GM21737 (cell line): ENCODE results near the gene STK17B.
A peak's percentile ranks its signal among the peaks of the same experiment; 100 is the strongest.

Source experiments
- ATAC-seq: cut with Tn5 transposase; IDR thresholded peaks from one replicate; pipeline ENCODE4 v1.9.1; 2021; ENCODE audit warnings: mild to moderate bottlenecking, moderate library complexity; ENCODE audit not compliant: unreplicated experiment

Gene STK17B

GRCh38 chr2:196184921-196185320, 13.5 kb upstream of the STK17B start:
- ATAC-seq: no peak

- ATAC-seq: no peak
Measured at GRCh38 chr2:196183528-196184231, 12.3 kb upstream of the STK17B start.

DNA sequence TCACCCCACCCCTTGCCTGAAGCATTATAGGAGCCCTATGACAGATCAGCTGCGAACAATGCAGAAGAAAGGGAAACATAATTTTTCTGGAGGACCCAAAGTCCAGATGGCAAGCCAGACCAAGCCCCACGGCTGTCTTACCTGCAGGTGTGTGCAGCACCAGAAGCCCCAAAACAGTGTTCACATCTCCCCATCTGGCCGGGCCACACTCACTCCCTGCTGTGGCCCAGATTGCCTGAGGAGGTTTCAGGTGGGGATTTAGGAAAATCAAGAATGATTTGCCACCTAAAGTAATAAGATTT, 11.7 kb upstream of the STK17B start:
- ATAC-seq: peak; percentile 26

- peak; percentile 94 for ATAC-seq
Measured at GRCh38 chr2:196182439-196183171, 11.2 kb upstream of the STK17B start.

DNA sequence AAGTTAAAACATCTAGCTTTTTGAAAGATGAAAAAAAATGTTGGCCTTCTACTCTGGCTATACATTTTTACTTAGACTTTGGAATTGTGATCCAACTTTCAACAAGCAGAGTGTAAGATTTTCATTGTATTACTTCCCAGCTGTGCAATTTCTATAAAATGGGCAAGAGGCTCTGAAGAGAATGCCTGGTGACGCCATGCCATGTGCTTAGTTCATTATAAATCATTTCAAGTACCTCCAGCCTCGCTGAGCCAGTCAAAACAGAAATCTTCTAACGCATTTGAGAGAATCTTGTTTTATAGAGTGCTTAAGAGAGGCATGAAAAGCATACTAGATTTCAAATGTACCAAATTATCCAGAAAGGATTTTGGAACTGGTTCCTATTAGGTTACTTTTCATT, 10.1 kb upstream of the STK17B start:
- no peak for ATAC-seq

DNA sequence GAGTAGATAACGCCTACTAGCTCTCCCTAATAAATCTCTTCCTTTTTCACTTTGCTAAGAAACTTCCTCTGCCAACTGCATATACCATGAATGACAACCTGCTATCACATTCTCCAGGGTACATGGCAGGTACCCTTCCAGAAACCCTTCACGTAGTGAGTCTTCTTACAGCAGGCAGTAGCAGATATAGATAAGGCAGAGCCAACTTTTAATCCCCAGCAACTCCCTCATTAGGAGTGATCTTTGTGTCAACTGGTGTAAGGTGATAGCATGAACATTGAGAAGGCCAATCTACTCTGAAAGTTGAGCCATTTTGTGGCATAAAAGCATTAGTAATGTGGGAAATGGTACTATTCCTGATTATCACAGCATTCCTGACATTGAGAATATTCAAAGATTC, 5.7 kb upstream of the STK17B start:
- ATAC-seq: no peak

DNA sequence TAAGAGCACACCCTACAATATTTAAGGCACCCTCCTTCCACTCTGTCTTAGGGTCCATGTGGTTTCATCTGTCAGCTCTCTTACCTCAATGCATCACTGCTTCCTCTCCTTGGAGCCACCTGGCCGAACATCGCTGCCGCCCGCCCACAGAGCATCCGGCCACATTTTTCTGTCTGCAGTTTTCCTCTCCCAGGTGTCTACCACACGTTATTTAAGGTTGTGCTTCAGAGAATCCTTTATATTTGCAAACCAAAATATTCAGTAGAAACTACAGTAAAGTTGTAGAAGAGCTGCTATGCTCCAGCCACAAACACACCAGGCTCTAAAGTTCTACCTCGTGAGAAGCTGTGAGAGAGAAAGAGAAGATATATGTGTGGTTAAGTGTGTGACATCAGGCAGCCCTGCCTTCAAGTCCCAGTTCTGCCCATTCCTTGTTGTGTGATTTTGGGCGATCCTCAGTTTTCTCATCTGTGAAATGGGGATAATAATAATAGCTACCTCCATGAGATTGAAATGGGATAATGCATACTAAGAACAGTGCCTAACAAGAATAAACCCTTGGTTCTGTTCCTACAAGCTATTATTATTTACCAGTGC, 4.9 kb upstream of the STK17B start:
- peak; percentile 69 for ATAC-seq

GRCh38 chr2:196174404-196174803, 3.0 kb upstream of the STK17B start:
- no peak for ATAC-seq

DNA sequence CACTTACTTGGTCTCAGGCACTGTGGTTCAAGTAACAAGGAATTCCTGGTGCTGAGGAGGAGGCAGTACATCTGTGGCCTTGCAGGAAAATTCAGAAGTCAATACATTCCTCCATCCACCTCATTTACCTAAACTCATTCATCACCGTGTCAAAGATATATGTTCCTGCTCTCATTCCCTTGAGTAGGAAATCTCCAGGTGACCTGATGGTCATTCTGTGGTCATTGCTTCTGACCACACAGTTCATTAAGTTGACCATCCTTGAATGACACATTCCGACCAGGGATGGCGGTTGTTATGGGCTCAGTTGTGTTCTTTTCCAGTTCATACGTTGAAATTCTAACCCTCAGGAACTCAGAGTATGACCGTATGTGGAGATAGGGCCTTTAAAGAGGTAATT, 2.1 kb upstream of the STK17B start:
- no peak for ATAC-seq

DNA sequence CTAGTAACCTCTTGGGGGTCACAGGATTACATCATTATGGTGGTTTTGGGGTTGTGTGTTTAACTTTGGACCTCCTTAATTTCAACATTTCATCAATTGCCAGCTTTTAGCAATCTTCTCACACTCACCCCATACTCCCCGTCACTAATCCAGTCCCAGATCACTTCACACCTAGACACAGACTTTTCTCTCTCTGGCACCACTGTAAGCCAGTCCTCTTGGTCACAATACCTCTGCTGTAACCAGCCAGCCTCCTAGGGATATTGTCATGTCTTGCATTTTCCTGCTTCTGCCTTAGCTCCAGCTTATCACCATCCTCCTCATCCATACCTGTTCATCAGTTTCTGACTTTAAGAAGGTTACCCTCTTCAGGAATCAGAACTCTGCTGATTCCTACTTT, 1.6 kb upstream of the STK17B start:
- no peak for ATAC-seq

- no peak for ATAC-seq
Measured at GRCh38 chr2:196171946-196172345, 568 bp upstream of the STK17B start.

DNA sequence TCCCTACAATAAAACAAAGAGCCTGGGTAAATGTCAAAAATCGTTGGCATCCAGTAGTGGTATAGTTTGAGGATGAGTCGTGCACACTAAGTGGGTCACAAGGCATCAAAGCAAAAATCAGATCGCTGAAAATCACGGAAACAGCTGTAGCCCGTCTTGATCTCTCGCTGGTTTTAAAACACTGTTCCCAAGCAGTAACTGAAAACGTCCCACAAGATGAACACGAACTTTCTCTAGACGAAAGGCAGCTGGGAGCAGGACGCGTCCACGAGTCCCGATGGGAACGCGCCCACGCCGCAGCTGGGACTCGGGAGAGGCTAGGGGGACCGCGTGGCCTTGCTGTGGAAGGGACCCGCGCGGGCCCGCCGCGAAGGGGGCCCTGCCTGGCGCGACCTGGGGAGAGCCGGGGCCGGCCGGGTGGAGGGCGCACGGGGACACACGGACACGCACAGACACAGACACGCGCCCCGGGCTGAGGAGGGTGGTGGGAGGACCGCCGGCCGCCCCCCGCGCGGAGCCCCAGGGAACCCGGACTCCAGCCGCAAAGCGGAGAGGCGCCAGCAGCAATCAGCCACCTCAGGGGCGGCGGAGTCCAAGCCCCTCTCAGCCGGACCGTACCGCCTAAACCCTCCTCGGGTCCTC, 651 bp downstream of the STK17B start:
- peak; percentile 5 for ATAC-seq

DNA sequence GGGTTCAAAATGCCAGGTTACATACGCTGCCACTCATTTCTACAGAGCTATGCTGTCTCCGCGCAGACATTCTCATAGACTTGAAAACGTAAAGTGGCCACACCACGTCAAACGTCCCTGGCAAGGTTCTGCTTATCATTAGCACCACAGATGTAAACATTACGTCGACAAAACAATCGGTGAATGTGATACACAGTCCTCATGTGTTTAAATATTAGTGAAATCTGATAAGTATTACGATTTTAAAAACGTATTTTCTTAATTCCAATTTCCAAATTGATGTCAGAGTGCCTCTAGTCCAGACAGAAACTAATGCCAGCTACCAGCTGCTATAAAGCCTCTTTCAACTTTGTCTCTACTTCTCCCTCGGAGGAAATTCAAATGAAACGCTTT, 1.2 kb downstream of the STK17B start:
- ATAC-seq: peak; percentile 19

- no peak for ATAC-seq
Measured at GRCh38 chr2:196169516-196169915, 1.9 kb downstream of the STK17B start.

- ATAC-seq: no peak
Measured at GRCh38 chr2:196168181-196168580, 3.2 kb downstream of the STK17B start.

GRCh38 chr2:196167666-196168065, 3.7 kb downstream of the STK17B start:
- ATAC-seq: no peak

DNA sequence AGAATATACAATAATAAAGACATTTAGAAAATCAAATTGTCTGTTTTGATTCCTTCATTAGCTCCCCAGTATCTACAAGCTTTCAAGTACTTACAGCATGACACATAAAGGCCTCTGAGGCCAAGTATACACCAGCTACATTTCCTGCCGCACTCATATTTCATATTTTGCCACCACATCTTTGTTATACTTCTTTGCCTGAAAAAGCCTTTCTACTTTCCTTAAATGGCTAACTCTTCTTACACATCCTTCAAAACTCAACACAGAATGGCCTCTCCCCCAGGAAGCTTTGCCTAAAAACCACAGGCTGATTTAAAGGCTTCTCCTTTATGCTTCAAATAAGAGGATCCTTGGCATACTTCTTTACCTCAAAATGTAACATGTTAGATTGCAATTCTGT, 4.5 kb downstream of the STK17B start:
- ATAC-seq: no peak

GRCh38 chr2:196165016-196165415, 6.4 kb downstream of the STK17B start:
- ATAC-seq: no peak

DNA sequence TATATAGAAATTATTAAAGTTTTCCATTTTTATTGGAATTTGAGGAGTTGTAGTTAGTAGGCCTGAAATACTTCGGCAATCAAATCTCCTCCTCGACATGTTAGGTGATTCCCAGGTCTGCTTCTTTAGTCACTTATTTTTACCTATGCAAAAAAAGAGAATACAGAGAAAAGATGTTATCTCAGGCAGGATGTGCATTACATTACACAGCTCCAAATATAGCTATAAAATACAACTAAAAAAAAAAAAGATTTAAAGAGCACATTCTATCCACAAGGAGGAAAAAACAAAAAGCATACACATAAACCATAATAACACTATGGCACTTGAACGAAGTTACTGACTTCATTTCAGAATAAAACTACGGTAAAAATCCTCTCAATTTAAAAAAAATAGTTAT, 8.1 kb downstream of the STK17B start:
- no peak for ATAC-seq

DNA sequence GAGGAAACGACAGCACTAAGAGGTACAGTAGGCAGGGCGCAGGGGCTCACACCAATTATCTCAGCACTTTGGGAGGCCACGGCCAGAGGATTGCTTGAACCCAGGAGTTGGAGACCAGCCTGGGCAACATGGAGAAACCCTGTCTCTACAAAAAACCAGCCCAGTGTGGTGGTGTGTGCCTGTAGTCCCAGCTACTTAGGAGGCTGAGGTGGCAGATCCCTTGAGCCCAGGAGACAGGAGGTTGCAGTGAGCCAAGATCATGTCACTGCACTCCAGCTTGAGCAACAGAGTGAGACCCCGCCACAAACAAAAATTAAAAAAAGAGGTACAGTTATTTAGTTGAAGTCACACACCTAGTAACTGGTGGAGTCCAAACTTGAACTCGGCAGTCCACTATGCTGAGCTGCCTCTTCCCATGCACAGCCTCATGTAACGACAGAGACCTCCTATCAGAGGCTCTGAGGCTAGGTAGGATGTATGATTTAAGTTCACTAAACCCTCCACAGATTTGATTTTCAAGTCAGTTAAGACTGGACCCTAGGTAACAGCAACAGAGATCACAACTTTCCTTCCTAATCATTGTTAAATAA, 8.7 kb downstream of the STK17B start:
- ATAC-seq: no peak

- ATAC-seq: no peak
Measured at GRCh38 chr2:196160946-196161345, 10.4 kb downstream of the STK17B start.

DNA sequence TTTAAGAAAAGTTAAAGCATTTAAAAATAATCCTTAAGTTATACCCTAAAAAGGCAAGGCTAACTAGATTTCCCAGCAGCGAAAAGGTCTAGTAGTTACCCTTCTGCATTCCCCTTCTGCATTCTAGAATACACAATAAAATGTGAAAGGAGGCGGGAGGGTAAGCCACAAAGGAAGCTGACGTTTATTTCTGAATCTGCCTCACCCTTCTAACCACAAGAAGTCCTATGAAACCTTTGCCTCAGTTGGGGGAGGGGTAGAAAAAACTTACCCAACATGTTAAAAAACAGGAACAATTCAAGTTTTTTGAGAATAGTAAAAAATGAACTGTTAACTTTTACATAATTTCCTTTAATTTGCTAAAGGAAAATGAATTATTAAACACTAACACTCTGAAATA, 11.3 kb downstream of the STK17B start:
- peak; percentile 81 for ATAC-seq
